IMR-90 (cell line): ENCODE data around the gene TSKU. TPM values are rescaled to one million over a fixed set of nuclear protein-coding genes. Genes with fewer than 3 reads are reported as not detected.

Experiments
- ATAC-seq: fragments of 200-7000 bp; cut with Tn5 transposase; 2 replicates; pipeline ENCODE4 v1.9.1; 2020; ENCODE audit warnings: low read depth, mild to moderate bottlenecking, moderate library complexity
- BruUV-seq: library from RNA; stranded (reverse); fragments of 400-500 nt; replicated peaks from 2 replicates; lab custom pipeline; 2021; lab: Mats Ljungman, UMichigan
- CTCF ChIA-PET: fragments of 300-600 bp; formaldehyde crosslinking; extraction: SDS; loops from one replicate; lab custom pipeline; 2021; ENCODE audit warnings: antibody characterized with exemption; lab: Yijun Ruan, JAX
- POLR2A ChIA-PET: fragments of 300-600 bp; sonication (Branson Sonifier 250); formaldehyde crosslinking; loops from one replicate; lab custom pipeline; 2022; ENCODE audit warnings: antibody characterized with exemption; ENCODE audit not compliant: unreplicated experiment; lab: Charles Lee
- DNase-seq: peaks from one replicate; pipeline ENCODE4 v3.0.0; 2013
- H2AFZ ChIP-seq: replicated peaks from 2 replicates; pipeline ENCODE3; 2013; ENCODE audit warnings: low read length, mild to moderate bottlenecking; ENCODE audit not compliant: poor library complexity
- H2AK5ac ChIP-seq: 2 replicates; pipeline ENCODE4 v1.6.1; 2013; ENCODE audit warnings: low read depth, low read length, inconsistent platforms
- H2AK9ac ChIP-seq: replicated peaks from 2 replicates; pipeline ENCODE3; 2013; ENCODE audit warnings: mild to moderate bottlenecking, low read depth, low read length, moderate library complexity; ENCODE audit not compliant: poor library complexity
- H2BK120ac ChIP-seq: 2 replicates; pipeline ENCODE4 v1.6.1; 2013; ENCODE audit warnings: low read depth, low read length, inconsistent platforms
- H2BK15ac ChIP-seq: 3 replicates; pipeline ENCODE4 v1.6.1; 2013; ENCODE audit warnings: low read depth, low read length, inconsistent platforms
- H2BK20ac ChIP-seq: 2 replicates; pipeline ENCODE4 v1.6.1; 2013; ENCODE audit warnings: low read depth, mild to moderate bottlenecking, inconsistent platforms, low read length, moderate library complexity
- H2BK5ac ChIP-seq: 2 replicates; pipeline ENCODE4 v1.6.1; 2013; ENCODE audit warnings: mild to moderate bottlenecking, low read depth, low read length, inconsistent platforms; ENCODE audit not compliant: poor library complexity, severe bottlenecking
- H3K14ac ChIP-seq: replicated peaks from 2 replicates; pipeline ENCODE4 v1.6.1; 2013; ENCODE audit warnings: low read depth, low read length, inconsistent platforms
- H3K18ac ChIP-seq: 2 replicates; pipeline ENCODE4 v1.6.1; 2013; ENCODE audit warnings: low read depth, low read length, control low read depth
- H3K23ac ChIP-seq: 2 replicates; pipeline ENCODE4 v1.6.1; 2013; ENCODE audit warnings: low read depth, low read length, inconsistent platforms
- H3K27ac ChIP-seq: 2 replicates; pipeline ENCODE4 v1.5.1; 2013; ENCODE audit warnings: mild to moderate bottlenecking, control low read depth, low read length; ENCODE audit not compliant: insufficient read depth
- H3K27me3 ChIP-seq: 2 replicates; pipeline ENCODE4 v1.6.1; 2013; ENCODE audit warnings: low read length; ENCODE audit not compliant: control insufficient read depth, insufficient read depth
- H3K36me3 ChIP-seq: 2 replicates; pipeline ENCODE4 v1.6.1; 2013; ENCODE audit warnings: low read length, mixed read lengths; ENCODE audit not compliant: control insufficient read depth, insufficient read depth
- H3K4ac ChIP-seq: 2 replicates; pipeline ENCODE4 v1.6.1; 2013; ENCODE audit warnings: low read depth, low read length, inconsistent platforms
- H3K4me1 ChIP-seq: 2 replicates; pipeline ENCODE4 v1.6.1; 2013; ENCODE audit warnings: low read length, mixed read lengths; ENCODE audit not compliant: control insufficient read depth, insufficient read depth
- H3K4me2 ChIP-seq: 2 replicates; pipeline ENCODE4 v1.6.1; 2013; ENCODE audit warnings: low read depth, mild to moderate bottlenecking, control low read depth, low read length, moderate library complexity
- H3K4me3 ChIP-seq: 2 replicates; pipeline ENCODE4 v1.5.1; 2013; ENCODE audit warnings: low read depth, mild to moderate bottlenecking, control low read depth, low read length, moderate library complexity; ENCODE audit not compliant: insufficient read depth
- H3K56ac ChIP-seq: 2 replicates; pipeline ENCODE4 v1.6.1; 2013; ENCODE audit warnings: low read length, inconsistent platforms; ENCODE audit not compliant: insufficient read depth; ENCODE audit errors: extremely low read depth
- H3K79me1 ChIP-seq, 2 experiments: 2 replicates each; pipeline ENCODE4 v1.6.1; 2013; ENCODE audit warnings: low read length in 2 of 2, inconsistent platforms in 1 of 2, low read depth in 1 of 2
- H3K9ac ChIP-seq: 2 replicates; pipeline ENCODE4 v1.6.1; 2013; ENCODE audit warnings: low read depth, low read length, control low read depth
- H3K9me1 ChIP-seq: 2 replicates; pipeline ENCODE4 v1.6.1; 2013; ENCODE audit warnings: low read length, inconsistent platforms; ENCODE audit not compliant: insufficient read depth
- H3K9me3 ChIP-seq: 2 replicates; pipeline ENCODE4 v1.6.1; 2013; ENCODE audit warnings: low read length; ENCODE audit not compliant: control insufficient read depth, insufficient read depth
- H4K20me1 ChIP-seq: 2 replicates; pipeline ENCODE4 v1.6.1; 2013; ENCODE audit warnings: low read length, inconsistent platforms; ENCODE audit not compliant: insufficient read depth
- H4K5ac ChIP-seq: 2 replicates; pipeline ENCODE4 v1.6.1; 2013; ENCODE audit warnings: mild to moderate bottlenecking, low read depth, low read length, control low read depth
- H4K8ac ChIP-seq, 2 experiments: 2 replicates each; pipeline ENCODE4 v1.6.1; 2013; ENCODE audit warnings: low read depth in 2 of 2, low read length in 2 of 2, control low read depth in 1 of 2, inconsistent platforms in 1 of 2
- H4K91ac ChIP-seq: 2 replicates; pipeline ENCODE4 v1.6.1; 2013; ENCODE audit warnings: low read depth, low read length, inconsistent platforms; ENCODE audit not compliant: insufficient read depth
- CEBPB ChIP-seq: IDR thresholded peaks from 2 replicates; pipeline ENCODE4 v1.6.1; 2012; ENCODE audit warnings: low read depth, low read length, improper control_type of control experiment
- CHD1 ChIP-seq: IDR thresholded peaks from 2 replicates; pipeline ENCODE4 v1.6.1; 2012; ENCODE audit warnings: low read depth, low read length, improper control_type of control experiment
- MAFK ChIP-seq: IDR thresholded peaks from 2 replicates; pipeline ENCODE4 v1.6.1; 2012; ENCODE audit warnings: low read depth, low read length, improper control_type of control experiment
- MAZ ChIP-seq: IDR thresholded peaks from 2 replicates; pipeline ENCODE4 v1.6.1; 2012; ENCODE audit warnings: low read depth, mild to moderate bottlenecking, low read length, improper control_type of control experiment, moderate library complexity, borderline replicate concordance
- RCOR1 ChIP-seq: IDR thresholded peaks from 2 replicates; pipeline ENCODE4 v1.6.1; 2012; ENCODE audit warnings: mild to moderate bottlenecking, low read length, improper control_type of control experiment; ENCODE audit not compliant: insufficient replicate concordance
- WGBS, 2 experiments: methylation state at CpG; one replicate each; pipeline versions ENCODE4 v1.1.5 to v1.1.7; 2013; ENCODE audit warnings: missing lambda C conversion rate in 2 of 2; ENCODE audit not compliant: insufficient read length in 1 of 2; ENCODE audit errors: extremely low coverage in 2 of 2; 5-methylcytosine and 5-hydroxymethylcytosine counted together
- dilution Hi-C: fragments of 300-500 bp; cut with HindIII; formaldehyde crosslinking; loops from one replicate; pipeline ENCODE4 v1.14.3; 2018; ENCODE audit warnings: low sequenced_read_pairs; ENCODE audit not compliant: unreplicated experiment
- in situ Hi-C: fragments of 300-500 bp; cut with MboI; formaldehyde crosslinking; loops from 3 replicates; pipeline ENCODE4 v1.14.3; 2019; ENCODE audit warnings: low sequenced_read_pairs, inconsistent platforms, mixed read lengths
- intact Hi-C: fragments of 100-400 bp; cut with micrococcal nuclease; formaldehyde crosslinking; loops from 2 replicates; pipeline ENCODE4 v1.10.0; 2022
- polyA plus RNA-seq, 3 experiments: library from polyadenylated mRNA; depleted of rRNA; stranded (reverse); fragments of >200 nt; gene quantifications; 2 replicates each; pipeline ENCODE4 v1.2.3, GENCODE V29; 2012; ENCODE audit warnings: low replicate concordance in 1 of 3
- total RNA-seq: library from RNA; depleted of rRNA; stranded (reverse); fragments of >200 nt; gene quantifications from 2 replicates; pipeline ENCODE4 v1.2.3, GENCODE V29; 2012
- TF ChIP-seq, protein P1 (sequence below): fragments of 150-350 bp; IDR thresholded peaks from 2 replicates; pipeline ENCODE4 v1.6.1; 2017; ENCODE audit warnings: mild to moderate bottlenecking, antibody characterized with exemption, low read length, low read depth
- TF ChIP-seq, protein P2 (sequence below): conservative IDR thresholded peaks from 2 replicates; pipeline ENCODE4 v1.5.1; 2012; ENCODE audit warnings: mild to moderate bottlenecking, low read depth, low read length, improper control_type of control experiment

Gene TSKU
- total and polyA plus RNA-seq, 2 of the 4 experiments (the other 2 are of a cell fraction), result 6.8 to 26.6 TPM

DNA sequence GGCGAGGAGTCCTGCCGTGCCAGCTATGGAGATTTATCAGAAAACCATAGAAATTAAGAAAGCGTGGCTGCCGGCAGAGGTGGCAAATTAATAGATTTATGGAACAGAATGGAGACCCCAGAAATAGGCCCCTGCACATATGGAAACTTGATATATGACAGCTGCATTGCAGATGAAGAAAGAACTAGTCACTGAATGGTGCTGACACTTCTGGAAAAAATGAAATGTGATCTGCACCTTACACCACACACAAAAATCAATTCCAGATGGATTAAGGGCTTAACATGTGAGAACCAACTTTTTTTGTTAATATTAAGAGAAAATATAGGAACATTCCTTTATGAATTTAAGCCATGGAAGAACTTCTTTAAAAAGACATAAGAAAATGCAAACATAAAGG is 40.3 kb upstream of the TSKU start:
- dilution Hi-C loops (no loop called here), in situ Hi-C loops (loop anchor here (5.0 to 25.0 kb wide), 2 partner anchors 44 to 294 kb away; partner anchors contain the start of gene B3GNT6), intact Hi-C loops (no loop called here)
- Histone ChIP-seq H2AFZ (no peak overlapping the region), H4K20me1 (no peaks in the 10 kb centered on the region; the same call in 1 of the 2 replicates), H3K9me3 (no peaks in the 10 kb centered on the region), H3K9ac (no peak overlapping the region), H3K18ac (no peak overlapping the region), H2BK15ac (no peak overlapping the region), H3K4me3 (no peak overlapping the region), H2AK9ac (no peak overlapping the region), H2BK120ac (no peak overlapping the region), H3K4me1 (no peaks in the 10 kb centered on the region; the same call in 1 of the 2 replicates), H2BK5ac (no peak overlapping the region), H3K4ac (no peak overlapping the region), H3K36me3 (no peaks in the 10 kb centered on the region), H3K79me1 (no peaks in the 10 kb centered on the region), H3K56ac (no peak overlapping the region), H2AK5ac (no peak overlapping the region), H3K23ac (no peak overlapping the region), H4K5ac (no peak overlapping the region), H4K8ac (no peak overlapping the region), H2BK20ac (no peak overlapping the region), H4K91ac (no peak overlapping the region), H3K9me1 (no peaks in the 10 kb centered on the region), H3K27ac (no peak overlapping the region), H3K27me3 (peaks cover 43% of the 10 kb centered on the region), H3K4me2 (no peak overlapping the region), H3K14ac (no peak overlapping the region)
- no peak for ATAC-seq
- no CpG with 5 or more reads among the region's 4 CpGs for WGBS, 2 experiments
- TF ChIP-seq, protein P1, sequence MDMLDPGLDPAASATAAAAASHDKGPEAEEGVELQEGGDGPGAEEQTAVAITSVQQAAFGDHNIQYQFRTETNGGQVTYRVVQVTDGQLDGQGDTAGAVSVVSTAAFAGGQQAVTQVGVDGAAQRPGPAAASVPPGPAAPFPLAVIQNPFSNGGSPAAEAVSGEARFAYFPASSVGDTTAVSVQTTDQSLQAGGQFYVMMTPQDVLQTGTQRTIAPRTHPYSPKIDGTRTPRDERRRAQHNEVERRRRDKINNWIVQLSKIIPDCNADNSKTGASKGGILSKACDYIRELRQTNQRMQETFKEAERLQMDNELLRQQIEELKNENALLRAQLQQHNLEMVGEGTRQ, result no peak
- TF ChIP-seq RCOR1, result no peak
- TF ChIP-seq MAFK, result no peak
- TF ChIP-seq, protein P2, sequence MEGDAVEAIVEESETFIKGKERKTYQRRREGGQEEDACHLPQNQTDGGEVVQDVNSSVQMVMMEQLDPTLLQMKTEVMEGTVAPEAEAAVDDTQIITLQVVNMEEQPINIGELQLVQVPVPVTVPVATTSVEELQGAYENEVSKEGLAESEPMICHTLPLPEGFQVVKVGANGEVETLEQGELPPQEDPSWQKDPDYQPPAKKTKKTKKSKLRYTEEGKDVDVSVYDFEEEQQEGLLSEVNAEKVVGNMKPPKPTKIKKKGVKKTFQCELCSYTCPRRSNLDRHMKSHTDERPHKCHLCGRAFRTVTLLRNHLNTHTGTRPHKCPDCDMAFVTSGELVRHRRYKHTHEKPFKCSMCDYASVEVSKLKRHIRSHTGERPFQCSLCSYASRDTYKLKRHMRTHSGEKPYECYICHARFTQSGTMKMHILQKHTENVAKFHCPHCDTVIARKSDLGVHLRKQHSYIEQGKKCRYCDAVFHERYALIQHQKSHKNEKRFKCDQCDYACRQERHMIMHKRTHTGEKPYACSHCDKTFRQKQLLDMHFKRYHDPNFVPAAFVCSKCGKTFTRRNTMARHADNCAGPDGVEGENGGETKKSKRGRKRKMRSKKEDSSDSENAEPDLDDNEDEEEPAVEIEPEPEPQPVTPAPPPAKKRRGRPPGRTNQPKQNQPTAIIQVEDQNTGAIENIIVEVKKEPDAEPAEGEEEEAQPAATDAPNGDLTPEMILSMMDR, result no peak
- no peak for TF ChIP-seq CEBPB
- TF ChIP-seq MAZ, result no peak
- TF ChIP-seq CHD1, result no peak
- peak; percentile 68 for DNase-seq
- BruUV-seq, result no TSS peak
- POLR2A ChIA-PET, result no interaction called here
- CTCF ChIA-PET, result interaction anchor here (0.7 kb wide), 2 partner anchors 9 to 954 kb away, joined by 4 to 5 read pairs; no protein-coding TSS in a partner anchor
